Fibroblast of skin of right quadriceps (primary cell): ENCODE results near the gene PRTN3.
"Not testable (repeated sequence)": the region's sequence is repeated elsewhere in the genome, so short reads cannot be mapped to it uniquely, and the experiment has no call there.

Source experiments
- DNase-seq: peaks from one replicate; pipeline ENCODE4 v3.0.0-alpha.2; 2013

The PRTN3 gene

DNA sequence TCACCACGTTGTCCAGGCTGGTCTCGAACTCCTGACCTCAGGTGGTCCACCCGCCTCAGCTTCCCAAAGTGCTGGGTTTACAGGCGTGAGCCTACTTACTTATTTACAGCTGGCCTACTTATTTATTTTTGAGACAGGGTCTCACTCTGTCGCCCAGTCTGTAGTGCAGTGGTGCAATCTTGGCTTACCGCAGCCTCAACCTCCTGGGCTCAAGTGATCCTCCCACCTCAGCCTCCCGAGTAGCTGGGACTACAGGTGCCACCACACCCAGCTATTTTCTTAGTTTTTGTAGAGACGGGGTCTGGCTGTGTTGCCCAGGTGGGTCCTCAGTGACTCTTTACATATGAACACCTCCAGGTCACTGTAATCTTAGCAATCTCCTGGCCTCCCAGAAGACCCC, 8.4 kb downstream of the PRTN3 start:
- DNase-seq: not testable (repeated sequence)

DNA sequence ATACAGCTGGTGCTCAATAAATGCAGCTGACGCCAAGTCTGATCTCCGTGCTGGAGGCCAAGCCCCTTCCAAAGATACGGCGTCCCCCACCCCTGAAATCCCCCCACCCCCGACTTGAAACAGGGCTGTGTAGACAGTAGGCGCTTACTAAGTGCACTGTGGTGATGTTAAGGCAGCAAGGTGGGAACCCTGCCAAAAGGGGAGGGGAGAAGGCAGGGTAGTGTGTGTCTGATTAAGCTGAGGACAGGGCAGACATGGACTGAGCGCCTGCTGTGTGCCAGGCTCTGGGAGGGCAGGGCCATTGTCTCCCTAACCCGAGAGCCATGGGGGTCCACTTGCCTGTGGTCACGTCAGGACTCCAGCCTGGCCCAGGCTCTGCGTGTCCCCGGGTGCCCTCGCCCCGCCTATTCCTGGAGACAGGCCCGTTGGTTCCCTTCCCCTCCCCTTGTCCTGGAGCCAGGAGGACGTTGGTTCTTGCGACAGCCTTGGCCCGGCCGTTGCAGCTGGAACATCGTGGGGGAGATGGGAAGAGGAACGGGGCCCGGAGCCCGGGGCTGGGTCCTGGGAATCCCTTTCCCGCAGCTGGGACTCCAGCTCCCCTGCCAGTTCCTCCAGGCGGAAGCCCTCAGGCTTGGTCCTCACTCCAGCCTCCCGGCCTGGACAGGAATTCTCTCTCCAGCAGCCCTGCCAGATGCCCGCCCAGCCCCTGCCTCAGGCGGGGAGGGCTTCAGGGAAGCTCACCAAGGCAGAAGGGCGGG, 9.6 kb downstream of the PRTN3 start:
- peak; percentile 79 for DNase-seq

DNA sequence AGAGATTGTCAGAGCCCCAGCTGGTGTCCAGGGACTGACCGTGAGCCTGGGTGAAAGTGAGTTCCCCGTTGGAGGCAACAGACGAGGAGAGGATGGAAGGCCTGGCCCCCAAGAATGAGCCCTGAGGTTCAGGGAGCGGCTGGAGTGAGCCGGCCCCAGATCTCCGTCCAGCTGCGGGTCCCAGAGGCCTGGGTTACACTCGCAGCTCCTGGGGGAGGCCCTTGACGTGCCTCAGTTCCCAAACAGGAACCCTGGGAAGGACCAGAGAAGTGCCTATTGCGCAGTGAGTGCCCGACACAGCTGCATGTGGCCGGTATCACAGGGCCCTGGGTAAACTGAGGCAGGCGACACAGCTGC, 10.2 kb downstream of the PRTN3 start:
- DNase-seq: no peak

DNA sequence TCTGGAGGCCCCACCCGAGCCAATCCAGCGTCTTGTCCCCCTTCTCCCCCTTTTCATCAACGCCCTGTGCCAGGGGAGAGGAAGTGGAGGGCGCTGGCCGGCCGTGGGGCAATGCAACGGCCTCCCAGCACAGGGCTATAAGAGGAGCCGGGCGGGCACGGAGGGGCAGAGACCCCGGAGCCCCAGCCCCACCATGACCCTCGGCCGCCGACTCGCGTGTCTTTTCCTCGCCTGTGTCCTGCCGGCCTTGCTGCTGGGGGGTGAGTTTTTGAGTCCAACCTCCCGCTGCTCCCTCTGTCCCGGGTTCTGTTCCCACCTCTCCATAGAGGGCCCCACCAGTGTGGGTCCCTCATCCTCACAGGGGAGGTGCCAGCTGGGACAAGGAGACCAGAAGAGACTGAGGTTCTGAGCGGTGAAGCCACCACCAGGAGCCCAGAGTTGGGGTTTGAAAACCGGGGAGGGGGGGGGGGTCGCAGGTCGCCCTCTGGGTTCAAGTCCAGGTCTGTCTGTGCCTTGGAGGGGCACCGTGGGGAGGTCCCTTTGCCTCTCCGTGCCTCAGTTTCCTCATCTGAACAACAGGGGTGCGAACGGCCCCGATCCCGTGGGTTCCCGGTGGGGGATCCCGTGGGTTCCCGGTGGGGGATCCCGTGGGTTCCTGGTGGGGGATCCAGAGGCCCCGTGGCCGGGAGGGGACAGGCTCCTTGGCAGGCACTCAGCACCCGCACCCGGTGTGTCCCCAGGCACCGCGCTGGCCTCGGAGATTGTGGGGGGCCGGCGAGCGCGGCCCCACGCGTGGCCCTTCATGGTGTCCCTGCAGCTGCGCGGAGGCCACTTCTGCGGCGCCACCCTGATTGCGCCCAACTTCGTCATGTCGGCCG, 11.6 kb downstream of the PRTN3 start, which contains the start of gene ELANE:
Gene ELANE (plus strand): TSS at position 168 of the 878 bp plus-strand sequence. CDS start 26 bp downstream, at position 194.
- no peak for DNase-seq

DNA sequence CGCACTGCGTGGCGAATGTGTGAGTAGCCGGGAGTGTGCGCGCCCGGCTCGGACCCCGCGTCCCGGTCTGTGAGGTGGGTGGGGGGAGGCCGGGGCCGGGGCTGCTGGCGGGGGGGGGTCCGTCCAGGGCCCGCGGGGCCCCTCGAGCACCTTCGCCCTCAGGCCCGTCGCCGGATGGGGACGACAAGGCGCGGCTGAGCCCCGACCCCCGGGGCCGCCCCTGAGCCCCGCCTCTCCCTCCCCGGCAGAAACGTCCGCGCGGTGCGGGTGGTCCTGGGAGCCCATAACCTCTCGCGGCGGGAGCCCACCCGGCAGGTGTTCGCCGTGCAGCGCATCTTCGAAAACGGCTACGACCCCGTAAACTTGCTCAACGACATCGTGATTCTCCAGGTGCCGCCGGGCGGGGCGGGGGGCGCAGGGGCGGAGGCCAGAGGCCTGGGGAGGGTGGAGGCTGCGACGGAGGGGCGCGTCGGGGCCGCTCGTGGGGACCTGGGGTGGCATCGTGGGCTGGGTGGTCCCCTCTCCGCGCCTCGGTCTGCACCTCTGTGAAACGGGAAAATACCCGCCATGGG, 12.3 kb downstream of the PRTN3 start:
- DNase-seq: no peak

DNA sequence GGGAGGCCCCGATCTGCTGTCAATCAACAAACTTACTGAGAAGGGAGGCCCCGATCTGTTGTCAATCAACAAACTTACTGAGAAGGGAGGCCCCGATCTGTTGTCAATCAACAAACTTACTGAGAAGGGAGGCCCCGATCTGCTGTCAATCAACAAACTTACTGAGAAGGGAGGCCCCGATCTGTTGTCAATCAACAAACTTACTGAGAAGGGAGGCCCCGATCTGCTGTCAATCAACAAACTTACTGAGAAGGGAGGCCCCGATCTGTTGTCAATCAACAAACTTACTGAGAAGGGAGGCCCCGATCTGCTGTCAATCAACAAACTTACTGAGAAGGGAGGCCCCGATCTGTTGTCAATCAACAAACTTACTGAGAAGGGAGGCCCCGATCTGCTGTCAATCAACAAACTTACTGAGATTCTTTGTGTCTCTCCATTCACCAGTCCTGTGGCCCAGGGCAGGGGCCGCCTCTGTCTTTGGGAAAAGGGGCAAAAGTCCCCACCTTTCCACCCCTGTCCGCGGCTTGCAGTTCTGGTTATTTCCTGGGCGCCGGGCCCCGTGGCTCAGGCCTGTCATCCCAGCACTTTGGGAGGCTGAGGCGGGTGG, 12.9 kb downstream of the PRTN3 start:
- not testable (repeated sequence) for DNase-seq

DNA sequence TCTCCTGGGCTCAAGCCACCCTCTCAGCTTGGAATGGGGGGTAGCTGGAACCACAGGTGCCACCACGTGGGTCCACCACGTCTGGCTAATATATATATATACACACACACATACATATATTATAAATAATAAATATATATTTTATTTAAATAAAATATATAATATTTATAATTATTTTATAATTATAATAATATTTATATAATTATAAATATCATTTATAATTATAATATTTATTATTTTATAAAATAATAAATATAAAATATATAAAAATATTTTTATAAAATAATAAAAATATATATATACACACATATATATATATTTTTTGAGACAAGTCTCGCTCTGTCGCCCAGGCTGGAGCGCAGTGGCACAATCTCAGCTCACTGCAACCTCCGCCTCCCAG, 13.8 kb downstream of the PRTN3 start:
- DNase-seq: no peak

DNA sequence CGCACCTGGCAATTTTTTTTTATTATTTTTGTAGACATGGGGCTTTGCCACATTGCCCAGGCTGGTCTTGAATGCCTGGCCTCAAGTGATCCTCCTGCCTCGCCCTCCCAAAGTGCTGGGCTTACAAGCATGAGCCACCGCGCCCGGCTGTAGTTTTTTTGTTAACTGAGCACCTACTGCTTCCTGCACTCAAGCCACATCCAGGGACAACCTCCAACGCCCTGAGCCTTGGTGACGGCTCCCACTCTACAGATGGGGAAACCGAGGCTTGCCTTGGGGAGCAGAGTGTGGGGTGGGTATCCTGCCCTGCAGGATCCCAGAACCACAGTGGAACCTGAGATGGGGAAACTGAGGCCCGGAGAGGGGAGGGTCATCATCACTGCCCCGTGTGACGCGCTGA, 14.3 kb downstream of the PRTN3 start:
- no peak for DNase-seq

DNA sequence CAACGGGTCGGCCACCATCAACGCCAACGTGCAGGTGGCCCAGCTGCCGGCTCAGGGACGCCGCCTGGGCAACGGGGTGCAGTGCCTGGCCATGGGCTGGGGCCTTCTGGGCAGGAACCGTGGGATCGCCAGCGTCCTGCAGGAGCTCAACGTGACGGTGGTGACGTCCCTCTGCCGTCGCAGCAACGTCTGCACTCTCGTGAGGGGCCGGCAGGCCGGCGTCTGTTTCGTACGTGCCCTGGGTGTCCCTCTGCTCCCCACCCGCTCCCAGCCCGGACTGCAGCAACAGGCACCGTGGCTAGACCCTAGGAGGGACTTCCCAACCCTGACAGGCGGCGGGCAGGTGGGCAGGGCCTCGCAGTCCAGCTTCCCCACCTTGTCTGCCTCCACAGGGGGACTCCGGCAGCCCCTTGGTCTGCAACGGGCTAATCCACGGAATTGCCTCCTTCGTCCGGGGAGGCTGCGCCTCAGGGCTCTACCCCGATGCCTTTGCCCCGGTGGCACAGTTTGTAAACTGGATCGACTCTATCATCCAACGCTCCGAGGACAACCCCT, 14.8 kb downstream of the PRTN3 start:
- DNase-seq: no peak

DNA sequence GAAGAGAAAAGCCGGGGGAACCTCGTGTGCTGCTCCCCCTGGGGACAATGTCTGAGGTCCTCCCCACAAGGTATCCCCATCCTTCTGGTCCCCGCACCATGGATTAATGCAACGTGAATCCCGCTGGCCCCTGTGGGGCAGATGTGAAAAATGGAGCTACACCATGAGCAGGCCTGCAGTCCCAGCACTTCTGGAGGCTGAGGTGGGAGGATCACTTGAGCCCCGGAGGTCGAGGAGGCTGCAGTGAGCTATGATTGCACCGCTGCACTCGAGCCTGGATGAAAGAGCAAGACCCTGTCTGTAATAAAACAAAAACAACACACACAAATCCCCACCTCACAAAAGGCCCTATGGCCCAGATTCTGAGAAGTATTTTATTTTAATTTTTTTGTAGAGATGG, 17.5 kb downstream of the PRTN3 start:
- DNase-seq: no peak

DNA sequence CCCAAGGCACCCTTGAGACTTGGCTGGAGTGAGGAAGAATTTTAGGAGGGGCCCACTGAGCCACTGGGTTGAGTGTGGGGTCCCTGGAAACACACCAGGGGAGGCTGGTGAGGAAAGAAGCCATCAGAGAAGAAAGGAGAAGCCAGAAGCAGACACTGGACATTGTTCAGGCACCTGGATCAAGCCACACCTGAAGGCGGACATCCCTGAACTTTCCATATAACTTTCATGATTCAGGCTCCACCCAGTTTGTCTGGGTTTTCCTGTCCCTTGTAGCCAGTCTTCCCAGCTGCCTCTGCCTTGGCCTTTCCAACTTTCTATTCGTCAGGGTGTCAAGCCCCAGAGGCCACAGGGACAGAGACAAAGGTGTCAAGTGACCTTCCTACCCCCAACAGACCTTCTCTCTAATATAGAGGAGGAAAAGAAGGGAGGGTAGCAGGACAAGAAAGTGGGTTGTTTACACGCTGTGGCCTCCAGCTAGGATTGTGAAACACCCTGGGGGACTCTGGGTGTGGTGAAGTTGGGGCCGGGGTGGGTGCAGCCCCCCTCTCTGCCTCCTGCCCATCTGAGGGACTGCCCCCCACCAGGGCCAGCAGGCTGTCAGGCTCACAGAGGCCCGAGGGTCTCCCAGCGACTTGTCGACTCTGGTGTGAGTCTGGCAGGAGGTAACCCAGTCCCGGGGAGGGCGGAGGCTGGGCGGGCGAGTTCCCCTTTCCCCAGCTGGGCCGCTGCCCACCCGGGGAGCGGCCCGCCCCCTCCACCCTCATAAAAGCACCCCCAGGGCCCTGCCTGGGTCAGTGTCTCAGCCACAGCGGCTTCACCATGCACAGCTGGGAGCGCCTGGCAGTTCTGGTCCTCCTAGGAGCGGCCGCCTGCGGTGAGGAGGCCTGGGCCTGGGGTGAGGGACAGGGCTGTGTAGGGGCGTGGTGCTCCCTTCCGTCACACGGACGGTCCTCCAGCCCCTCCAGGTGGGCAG, 18.4 kb downstream of the PRTN3 start, which contains the start of gene CFD:
Gene CFD (plus strand): TSS at position 797 of the 976 bp plus-strand sequence. CDS start 26 bp downstream, at position 823.
- no peak for DNase-seq

DNA sequence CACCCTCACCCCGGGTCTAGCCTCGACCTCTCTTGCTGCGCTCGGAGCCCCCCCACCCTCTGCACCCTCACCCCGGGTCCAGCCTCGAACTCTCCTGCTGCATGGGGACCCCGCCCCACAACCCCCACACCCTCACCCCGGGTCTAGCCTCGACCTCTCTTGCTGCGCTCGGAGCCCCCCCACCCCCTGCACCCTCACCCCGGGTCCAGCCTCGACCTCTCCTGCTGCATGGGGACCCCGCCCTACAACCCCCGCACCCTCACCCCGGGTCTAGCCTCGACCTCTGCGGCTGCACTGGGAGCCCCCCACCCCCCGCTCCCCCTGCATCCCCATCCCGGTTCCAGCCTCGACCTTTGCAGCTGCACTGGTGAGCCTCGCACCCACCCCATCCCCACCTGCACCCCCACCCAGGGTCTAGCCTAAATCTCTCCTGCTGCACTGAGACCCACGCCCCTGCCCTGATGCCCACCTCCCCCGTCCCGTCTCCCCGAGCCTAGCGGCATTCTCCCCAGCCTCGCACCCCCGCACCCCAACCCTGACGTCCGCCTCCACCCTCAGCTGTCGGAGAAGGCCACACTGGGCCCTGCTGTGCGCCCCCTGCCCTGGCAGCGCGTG, 20.4 kb downstream of the PRTN3 start:
- no peak for DNase-seq

DNA sequence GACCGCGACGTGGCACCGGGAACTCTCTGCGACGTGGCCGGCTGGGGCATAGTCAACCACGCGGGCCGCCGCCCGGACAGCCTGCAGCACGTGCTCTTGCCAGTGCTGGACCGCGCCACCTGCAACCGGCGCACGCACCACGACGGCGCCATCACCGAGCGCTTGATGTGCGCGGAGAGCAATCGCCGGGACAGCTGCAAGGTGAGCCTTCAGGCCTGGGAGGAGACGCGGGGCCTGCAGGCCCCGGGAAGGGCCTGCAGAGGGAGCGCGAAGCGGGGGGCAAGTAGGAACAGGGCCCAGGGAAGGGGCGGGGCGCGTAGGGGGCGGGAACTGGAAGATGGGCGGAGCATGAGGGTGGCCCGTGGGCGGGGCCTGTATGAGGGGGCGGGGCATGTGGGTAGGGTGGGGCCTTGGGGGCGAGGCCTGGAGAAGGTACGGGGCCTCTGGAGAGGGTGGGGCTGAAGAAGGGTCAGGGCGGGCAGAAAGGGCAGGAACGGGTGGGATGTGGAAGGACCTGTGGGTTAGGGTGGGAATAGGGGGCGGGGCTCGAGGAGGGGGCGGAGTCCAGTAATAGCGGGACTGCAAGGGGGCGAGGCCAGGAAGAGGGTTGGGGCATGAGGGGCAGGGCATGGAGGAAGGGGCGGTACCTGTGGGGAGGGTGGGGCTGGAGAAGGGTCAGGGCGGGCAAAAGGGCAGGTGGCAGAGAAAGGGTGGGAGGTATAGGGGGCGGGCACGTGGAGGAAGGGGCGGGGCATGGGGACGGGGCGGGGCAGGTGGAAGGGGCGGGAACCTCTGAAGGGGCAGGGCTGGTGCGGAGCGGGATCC, 21.2 kb downstream of the PRTN3 start:
- DNase-seq: no peak

DNA sequence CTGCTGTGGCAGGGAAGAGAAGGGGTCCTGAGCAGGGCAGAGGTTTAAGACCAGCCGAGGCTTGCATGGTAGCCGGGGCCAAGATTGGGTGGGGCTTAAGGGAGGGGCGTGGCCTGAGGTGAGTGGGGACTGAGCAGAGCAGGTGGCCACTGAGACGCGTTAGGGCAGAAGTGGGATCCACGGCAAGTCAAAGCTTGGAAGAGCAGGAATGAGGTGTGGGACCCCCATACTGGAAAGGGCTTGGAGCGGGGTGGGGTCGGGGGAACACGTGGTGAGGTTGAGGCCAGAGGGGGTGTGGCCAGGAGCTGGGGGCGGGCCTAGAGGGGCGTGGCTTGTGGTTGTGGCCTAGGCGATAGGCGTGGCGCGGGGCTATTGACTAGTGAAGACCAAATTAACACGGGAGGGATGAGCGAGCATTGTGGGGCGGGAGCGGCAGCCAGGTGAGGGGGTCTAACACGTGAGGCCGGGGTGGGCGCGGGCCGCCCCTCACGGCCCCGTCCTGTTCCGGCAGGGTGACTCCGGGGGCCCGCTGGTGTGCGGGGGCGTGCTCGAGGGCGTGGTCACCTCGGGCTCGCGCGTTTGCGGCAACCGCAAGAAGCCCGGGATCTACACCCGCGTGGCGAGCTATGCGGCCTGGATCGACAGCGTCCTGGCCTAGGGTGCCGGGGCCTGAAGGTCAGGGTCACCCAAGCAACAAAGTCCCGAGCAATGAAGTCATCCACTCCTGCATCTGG, 21.9 kb downstream of the PRTN3 start:
- DNase-seq: peak; percentile 41

DNA sequence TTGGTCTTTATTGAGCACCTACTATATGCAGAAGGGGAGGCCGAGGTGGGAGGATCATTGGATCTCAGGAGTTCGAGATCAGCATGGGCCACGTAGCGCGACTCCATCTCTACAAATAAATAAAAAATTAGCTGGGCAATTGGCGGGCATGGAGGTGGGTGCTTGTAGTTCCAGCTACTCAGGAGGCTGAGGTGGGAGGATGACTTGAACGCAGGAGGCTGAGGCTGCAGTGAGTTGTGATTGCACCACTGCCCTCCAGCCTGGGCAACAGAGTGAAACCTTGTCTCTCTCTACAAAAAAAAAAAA, 22.5 kb downstream of the PRTN3 start:
- DNase-seq: no peak

DNA sequence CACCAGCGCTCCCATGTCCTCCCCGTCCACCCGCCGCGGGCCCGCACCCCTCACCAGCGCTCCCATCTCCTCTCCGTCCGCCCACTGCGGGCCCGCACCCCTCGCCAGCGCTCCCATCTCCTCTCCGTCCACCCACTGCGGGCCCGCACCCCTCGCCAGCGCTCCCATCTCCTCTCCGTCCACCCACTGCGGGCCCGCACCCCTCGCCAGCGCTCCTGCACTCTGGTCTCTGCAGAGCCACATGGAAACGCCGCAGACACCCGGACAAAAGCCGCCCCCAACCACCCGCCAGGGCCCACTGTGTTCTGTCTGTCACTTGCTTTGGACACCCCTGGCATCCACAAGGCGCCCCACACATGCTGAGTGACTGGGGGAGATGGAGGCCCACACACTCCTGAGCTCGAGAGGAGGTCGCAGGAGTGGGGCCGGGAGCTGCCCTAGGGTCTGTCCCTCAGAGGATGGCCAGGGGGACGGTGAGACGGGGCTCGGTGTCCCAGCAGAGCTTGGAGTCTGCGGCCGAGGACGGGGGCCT, 26.0 kb downstream of the PRTN3 start:
- no peak for DNase-seq

DNA sequence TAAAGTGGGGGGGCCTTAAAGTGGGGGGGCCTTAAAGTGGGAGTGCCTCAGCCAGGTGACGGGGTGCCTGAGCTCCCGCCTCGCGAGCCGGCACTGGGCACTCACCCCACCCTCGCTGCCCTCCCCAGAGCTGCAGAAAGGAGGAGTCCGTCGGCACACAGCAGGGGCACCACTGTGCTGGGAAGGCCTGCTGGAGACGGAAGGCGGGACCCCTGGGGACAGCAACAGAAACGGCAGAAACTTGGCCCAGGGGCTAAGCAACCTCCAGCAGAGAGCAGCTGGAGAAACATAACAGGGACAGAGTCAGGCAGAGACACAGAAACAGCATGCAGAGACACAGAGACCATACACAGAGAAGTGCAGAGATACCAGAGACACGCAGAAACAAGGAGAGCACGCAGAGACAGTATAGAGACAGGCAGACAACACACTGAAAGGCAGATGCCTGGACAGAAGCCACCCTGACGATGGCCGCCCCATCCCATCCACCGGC, 26.5 kb downstream of the PRTN3 start:
- no peak for DNase-seq

DNA sequence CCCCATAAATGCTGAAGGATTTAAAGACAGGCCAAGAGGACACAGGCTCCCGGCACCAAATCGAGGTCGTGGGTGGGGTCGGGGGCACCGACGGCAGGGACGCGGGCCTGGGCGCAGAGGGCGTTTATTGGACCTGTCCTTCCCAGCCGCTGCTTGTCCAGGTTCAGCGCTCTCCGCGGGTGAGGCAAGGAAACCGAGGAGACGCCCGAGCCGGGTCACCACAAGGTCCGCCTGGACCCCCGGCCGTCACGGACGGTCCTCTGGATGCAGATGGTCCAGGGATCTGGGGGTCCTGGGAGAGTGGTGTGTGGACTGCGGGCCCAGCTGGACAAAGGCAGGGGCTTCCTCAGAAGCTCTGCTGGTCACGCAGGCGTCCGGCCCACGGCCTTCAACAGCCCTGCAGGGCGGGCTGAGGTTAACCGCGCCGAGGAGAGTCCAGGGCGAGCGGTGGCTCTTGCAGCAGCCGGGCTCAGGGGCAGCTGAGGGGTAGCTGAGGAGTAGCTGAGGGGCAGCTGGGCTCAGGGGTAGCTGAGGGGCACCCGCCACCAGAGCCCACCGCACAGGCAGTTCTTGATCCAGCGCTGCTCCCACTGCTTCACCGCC, 27.2 kb downstream of the PRTN3 start:
- DNase-seq: no peak
